CD4-positive, alpha-beta T cell (primary cell): ENCODE measurements around the gene CEP85. TPM values are rescaled to one million over a fixed set of nuclear protein-coding genes. Genes with fewer than 3 reads are reported as not detected.

Experiments
- ATAC-seq: fragments of 200-7000 bp; cut with Tn5 transposase; one replicate; pipeline ENCODE4 v1.10.0; 2022; ENCODE audit warnings: mild to moderate bottlenecking; ENCODE audit not compliant: poor library complexity
- CTCF ChIA-PET: fragments of 350-600 bp; sonication (Branson Sonifier 250); formaldehyde crosslinking; loops from one replicate; lab custom pipeline; 2021; ENCODE audit warnings: antibody characterized with exemption, inconsistent platforms; lab: Charles Lee
- POLR2A ChIA-PET: fragments of 350-600 bp; sonication (Branson Sonifier 250); formaldehyde crosslinking; loops from one replicate; lab custom pipeline; 2021; ENCODE audit warnings: antibody characterized with exemption, inconsistent platforms; lab: Charles Lee
- DNase-seq, 14 experiments: peaks; one replicate each; pipeline ENCODE4 v3.0.0-alpha.2; 2013 to 2020; ENCODE audit warnings: mixed read lengths in 2 of 14
- H3K27ac ChIP-seq, 2 donors: one replicate each; pipeline versions ENCODE4 v1.5.1 to v1.7.0; 2013; ENCODE audit warnings: low read length in 2 of 2, low read depth in 1 of 2, mild to moderate bottlenecking in 1 of 2
- H3K27me3 ChIP-seq, 2 experiments: 1 replicate in 1 of 2; 2 replicates in 1 of 2; pipeline versions ENCODE4 v1.6.1 to v1.7.0; 2013; ENCODE audit warnings: low read length in 2 of 2, control low read depth in 1 of 2, mild to moderate bottlenecking in 1 of 2, moderate library complexity in 1 of 2; ENCODE audit not compliant: insufficient read depth in 2 of 2, control insufficient read depth in 1 of 2
- H3K36me3 ChIP-seq: one replicate; pipeline ENCODE4 v1.6.1; 2013; ENCODE audit warnings: low read length, control low read depth; ENCODE audit not compliant: insufficient read depth
- H3K4me1 ChIP-seq: one replicate; pipeline ENCODE4 v1.6.1; 2013; ENCODE audit warnings: low read length, control low read depth; ENCODE audit not compliant: insufficient read depth
- H3K4me3 ChIP-seq: one replicate; pipeline ENCODE4 v1.5.1; 2013; ENCODE audit warnings: mild to moderate bottlenecking, low read length, moderate library complexity
- H3K9me3 ChIP-seq, 2 experiments: 1 replicate in 1 of 2; 2 replicates in 1 of 2; pipeline versions ENCODE4 v1.6.1 to v1.7.0; 2013; ENCODE audit warnings: low read length in 2 of 2, mild to moderate bottlenecking in 2 of 2, control low read depth in 1 of 2, moderate library complexity in 1 of 2; ENCODE audit not compliant: control insufficient read depth in 1 of 2, insufficient read depth in 1 of 2
- H3K27ac Mint-ChIP-seq: one replicate; pipeline ENCODE4 v1.8.0; 2020; ENCODE audit warnings: mixed read lengths
- H3K27me3 Mint-ChIP-seq: one replicate; pipeline ENCODE4 v1.8.0; 2021; ENCODE audit warnings: mixed read lengths
- H3K36me3 Mint-ChIP-seq: one replicate; pipeline ENCODE4 v1.8.0; 2021; ENCODE audit warnings: low read depth, mixed read lengths
- H3K4me1 Mint-ChIP-seq: one replicate; pipeline ENCODE4 v1.8.0; 2021; ENCODE audit warnings: low read depth, mixed read lengths
- H3K4me3 Mint-ChIP-seq: one replicate; pipeline ENCODE4 v1.8.0; 2020; ENCODE audit warnings: mild to moderate bottlenecking, mixed read lengths
- H3K9me3 Mint-ChIP-seq: one replicate; pipeline ENCODE4 v1.8.0; 2020; ENCODE audit warnings: mixed read lengths
- CTCF ChIP-seq: fragments of 200-600 bp; IDR thresholded peaks from one replicate; pipeline ENCODE4 v1.8.0; 2022; ENCODE audit warnings: antibody characterized with exemption, mild to moderate bottlenecking
- intact Hi-C, 2 experiments: fragments of 100-400 bp; cut with DNase I in 1 of 2; cut with micrococcal nuclease in 1 of 2; formaldehyde crosslinking; loops; one replicate each; pipeline versions ENCODE4 v1.15.1 to v1.9.0; 2023 to 2025; cut with DNase I, micrococcal nuclease
- total RNA-seq, 174 experiments: library from RNA in 2 of 174; stranded (reverse) in 2 of 174; gene quantifications; one replicate each; pipeline ENCODE4 v1.2.3 and lab custom pipeline; 2021 to 2026

The CEP85 gene
- total RNA-seq, 2 experiments from 2014 or later = 7.6 to 8.4 TPM

- DNase-seq = no peak
- Mint-ChIP-seq H3K4me3 (no peak overlapping the region), H3K4me1 (no peaks in the 10 kb centered on the region), H3K36me3 (peaks cover 87% of the 10 kb centered on the region), H3K27me3 (no peaks in the 10 kb centered on the region), H3K27ac (no peak overlapping the region), H3K9me3 (no peaks in the 10 kb centered on the region)
- Histone ChIP-seq H3K4me3 (no peak overlapping the region), H3K27me3 (no peaks in the 10 kb centered on the region), H3K36me3 (peaks cover 56% of the 10 kb centered on the region), H3K27ac (no peak overlapping the region), H3K4me1 (no peaks in the 10 kb centered on the region), H3K9me3 (peaks cover 10 to 13% of the 10 kb centered on the region in 2 experiments)
- no peak for TF ChIP-seq CTCF
- intact Hi-C loops = no loop called here
- ATAC-seq = no peak
- ChIA-PET POLR2A (no interaction called here), CTCF (interaction anchor here (0.8 to 1.8 kb wide), 2 partner anchors 53 to 149 kb away, joined by 3 to 4 read pairs; no protein-coding TSS in a partner anchor)
Observed at GRCh38 chr1:26268290-26269197, 34.5 kb downstream of the CEP85 start.

- Mint-ChIP-seq H3K9me3 (no peaks in the 10 kb centered on the region), H3K27me3 (no peaks in the 10 kb centered on the region), H3K36me3 (peaks cover 82% of the 10 kb centered on the region), H3K4me3 (no peak overlapping the region), H3K27ac (no peak overlapping the region), H3K4me1 (no peaks in the 10 kb centered on the region)
- TF ChIP-seq CTCF = no peak
- DNase-seq (no peak), ATAC-seq (no peak)
- POLR2A ChIA-PET = no interaction called here
- H3K27ac ChIP-seq = no peak overlapping the region
- H3K36me3 ChIP-seq = peaks cover 53% of the 10 kb centered on the region
- no peak overlapping the region for H3K4me3 ChIP-seq
- no peaks in the 10 kb centered on the region for H3K27me3 ChIP-seq
- H3K9me3 ChIP-seq = peaks cover 10 to 13% of the 10 kb centered on the region in 2 experiments
- CTCF ChIA-PET = interaction anchor here (0.8 to 1.8 kb wide), 2 partner anchors 53 to 148 kb away, joined by 3 to 4 read pairs; no protein-coding TSS in a partner anchor
- intact Hi-C loops = no loop called here
- no peaks in the 10 kb centered on the region for H3K4me1 ChIP-seq
Observed at GRCh38 chr1:26269198-26269550, 35.2 kb downstream of the CEP85 start.

GRCh38 chr1:26274801-26275425 is 40.9 kb downstream of the CEP85 start:
- Histone ChIP-seq H3K4me1 (peaks cover 45% of the 10 kb centered on the region), H3K27me3 (no peaks in the 10 kb centered on the region), H3K36me3 (peaks cover 28% of the 10 kb centered on the region), H3K9me3 (no peaks in the 10 kb centered on the region), H3K4me3 (no peak overlapping the region), H3K27ac (no peak overlapping the region)
- Mint-ChIP-seq H3K27me3 (no peaks in the 10 kb centered on the region), H3K36me3 (peaks cover 63% of the 10 kb centered on the region), H3K4me1 (peaks cover 42% of the 10 kb centered on the region), H3K9me3 (no peaks in the 10 kb centered on the region), H3K4me3 (no peak overlapping the region), H3K27ac (peak overlapping the region; percentile 53)
- ATAC-seq (no peak), DNase-seq (peak in 2 of 14 experiments; percentile 57 to 69)
- POLR2A ChIA-PET = interaction anchor here (0.6 to 20.7 kb wide), 9 partner anchors 10 to 112 kb away, joined by 3 to 977 read pairs (median 7); partner anchors contain the start of genes CD52, CEP85 and UBXN11
- intact Hi-C loops = loop anchor here (1.0 to 5.0 kb wide), 5 partner anchors 9 to 142 kb away; no protein-coding TSS in a partner anchor
- CTCF ChIA-PET = interaction anchor here (0.6 to 5.1 kb wide), 19 partner anchors 13 to 197 kb away, joined by 3 to 158 read pairs (median 5); partner anchors contain the start of genes CD52, CEP85, HMGN2 and ZNF593
- TF ChIP-seq CTCF = no peak
